ES-I3 (cell line): Measurements from ENCODE around the gene METTL23.
"Not testable (repeated sequence)": the region's sequence is repeated elsewhere in the genome, so short reads cannot be mapped to it uniquely, and the experiment has no call there.

Source experiments
- H3K36me3 ChIP-seq: 2 replicates; pipeline ENCODE4 v1.6.1; 2013; ENCODE audit warnings: mild to moderate bottlenecking, low read length, control low read depth, moderate library complexity; ENCODE audit not compliant: insufficient read depth
- H3K4me1 ChIP-seq: 2 replicates; pipeline ENCODE4 v1.6.1; 2013; ENCODE audit warnings: mild to moderate bottlenecking, control low read depth, low read length; ENCODE audit not compliant: insufficient read depth
- H3K9ac ChIP-seq: 2 replicates; pipeline ENCODE4 v1.6.1; 2013; ENCODE audit warnings: low read depth, mild to moderate bottlenecking, low read length, moderate library complexity
- H3K9me3 ChIP-seq: 2 replicates; pipeline ENCODE4 v1.6.1; 2013; ENCODE audit warnings: mild to moderate bottlenecking, low read length, moderate library complexity; ENCODE audit not compliant: control insufficient read depth, insufficient read depth

The METTL23 gene

DNA sequence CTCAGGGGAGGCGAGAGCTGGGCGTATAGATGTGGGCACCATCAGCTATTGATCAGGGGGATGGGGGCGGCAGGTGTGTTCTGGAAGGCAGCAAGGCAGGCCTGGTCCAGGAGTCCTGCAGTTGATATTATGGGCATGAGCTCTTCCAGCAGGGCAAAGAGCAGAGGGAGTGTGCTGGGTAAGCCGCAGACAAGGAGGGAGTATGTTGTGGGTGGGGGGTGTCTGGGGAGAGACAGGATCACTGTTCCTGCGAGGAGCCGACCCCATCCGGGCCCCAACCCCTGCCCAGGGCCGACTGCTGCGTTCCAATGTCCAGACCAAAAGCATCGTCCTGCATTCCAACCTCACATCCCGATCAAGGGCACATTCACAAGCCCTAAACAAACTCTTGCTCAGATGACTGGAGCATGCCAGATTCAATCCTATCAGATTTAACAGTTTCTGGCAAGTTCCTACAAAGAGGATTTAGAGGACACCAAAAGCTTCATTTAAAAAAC, 25.1 kb upstream of the METTL23 start:
- no peaks in the 10 kb centered on the region for H3K9me3 ChIP-seq
- peaks cover 30% of the 10 kb centered on the region; the same call in 1 of the 2 replicates for H3K4me1 ChIP-seq
- no peak overlapping the region for H3K9ac ChIP-seq
- H3K36me3 ChIP-seq = no peaks in the 10 kb centered on the region

- no peak overlapping the region for H3K9ac ChIP-seq
- peaks cover 26% of the 10 kb centered on the region; the same call in 1 of the 2 replicates for H3K4me1 ChIP-seq
- no peaks in the 10 kb centered on the region for H3K36me3 ChIP-seq
- no peaks in the 10 kb centered on the region for H3K9me3 ChIP-seq
Observed at GRCh38 chr17:76702076-76702475, 24.6 kb upstream of the METTL23 start.

DNA sequence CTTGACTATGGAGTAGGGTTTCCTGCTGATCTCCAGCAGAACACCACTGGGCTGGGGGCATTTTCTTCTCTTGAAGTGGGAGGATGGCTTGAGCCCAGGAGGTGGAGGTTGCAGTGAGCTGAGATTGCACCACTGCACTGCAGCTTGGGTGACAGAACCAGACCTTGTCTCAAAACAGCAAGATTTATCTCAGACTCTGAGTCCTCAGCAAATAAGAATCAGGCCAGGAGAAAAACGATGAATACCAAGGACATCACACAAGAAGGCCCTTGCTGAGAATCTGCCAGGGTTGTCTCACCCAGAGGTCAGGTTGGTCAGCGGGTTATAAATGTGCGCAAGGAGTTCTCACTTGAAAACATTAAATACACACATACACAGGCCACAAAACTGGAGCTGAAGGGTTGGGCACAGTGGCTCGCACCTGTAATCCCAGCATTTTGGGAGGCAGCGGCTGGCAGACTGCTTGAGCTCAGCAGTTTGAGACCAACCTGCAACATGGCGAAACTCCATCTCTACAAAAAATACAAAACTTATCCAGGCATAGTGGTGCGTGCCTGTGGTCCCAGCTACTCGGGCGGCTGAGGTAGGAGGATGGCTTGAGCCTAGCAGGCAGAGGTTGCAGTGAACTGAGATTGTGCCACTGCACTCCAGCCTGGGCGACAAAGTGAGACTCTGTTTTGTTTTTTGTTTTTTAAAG, 23.6 kb upstream of the METTL23 start:
- H3K4me1 ChIP-seq = peaks cover 22% of the 10 kb centered on the region
- no peak overlapping the region for H3K9ac ChIP-seq
- H3K9me3 ChIP-seq = no peaks in the 10 kb centered on the region
- no peaks in the 10 kb centered on the region for H3K36me3 ChIP-seq

DNA sequence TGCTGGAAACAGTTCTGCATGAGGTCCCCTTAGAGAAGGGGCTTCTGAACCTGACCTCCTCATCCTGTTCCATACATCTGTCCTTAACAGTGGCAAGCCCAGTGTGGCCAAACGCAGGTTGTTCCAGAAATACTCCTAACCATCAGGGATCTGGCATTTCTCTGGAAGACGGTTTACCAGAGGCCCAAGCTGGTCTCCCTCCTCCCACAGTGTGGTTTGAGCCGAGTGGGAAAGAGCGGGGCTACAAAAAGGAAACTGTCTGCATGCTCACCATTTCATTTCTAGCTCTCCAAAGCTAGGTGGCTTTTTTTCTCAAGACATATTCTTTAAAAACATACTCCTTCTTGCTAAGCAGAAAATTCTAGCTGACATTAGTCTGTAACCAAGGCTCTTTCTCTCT, 21.8 kb upstream of the METTL23 start:
- peaks cover 37% of the 10 kb centered on the region for H3K4me1 ChIP-seq
- H3K9me3 ChIP-seq = no peaks in the 10 kb centered on the region
- no peaks in the 10 kb centered on the region for H3K36me3 ChIP-seq
- no peak overlapping the region for H3K9ac ChIP-seq

DNA sequence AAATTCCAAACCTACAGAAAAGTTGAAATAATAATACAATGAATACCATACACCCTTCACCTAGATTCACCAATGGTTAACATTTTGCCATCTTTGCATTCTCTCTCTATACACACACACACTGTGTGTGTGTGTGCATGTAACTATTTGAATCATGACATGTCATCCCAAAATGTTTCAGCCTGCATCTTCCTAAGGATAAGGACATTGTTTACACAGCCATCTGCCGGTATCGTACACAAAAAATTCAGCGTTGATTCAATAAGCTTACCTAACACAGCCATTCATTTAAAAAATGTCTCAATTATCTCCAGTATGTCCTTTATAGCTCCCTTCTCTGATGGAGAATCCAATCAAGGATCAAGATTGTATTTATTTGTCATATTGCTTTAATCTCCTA, 19.8 kb upstream of the METTL23 start:
- Histone ChIP-seq H3K9ac (no peak overlapping the region), H3K4me1 (peaks cover 28% of the 10 kb centered on the region), H3K9me3 (no peaks in the 10 kb centered on the region), H3K36me3 (no peaks in the 10 kb centered on the region)

- no peaks in the 10 kb centered on the region for H3K9me3 ChIP-seq
- no peak overlapping the region; the same call in 1 of the 2 replicates for H3K9ac ChIP-seq
- no peaks in the 10 kb centered on the region for H3K36me3 ChIP-seq
- H3K4me1 ChIP-seq = peaks cover 26% of the 10 kb centered on the region
Observed at GRCh38 chr17:76707985-76708807, 18.4 kb upstream of the METTL23 start.

DNA sequence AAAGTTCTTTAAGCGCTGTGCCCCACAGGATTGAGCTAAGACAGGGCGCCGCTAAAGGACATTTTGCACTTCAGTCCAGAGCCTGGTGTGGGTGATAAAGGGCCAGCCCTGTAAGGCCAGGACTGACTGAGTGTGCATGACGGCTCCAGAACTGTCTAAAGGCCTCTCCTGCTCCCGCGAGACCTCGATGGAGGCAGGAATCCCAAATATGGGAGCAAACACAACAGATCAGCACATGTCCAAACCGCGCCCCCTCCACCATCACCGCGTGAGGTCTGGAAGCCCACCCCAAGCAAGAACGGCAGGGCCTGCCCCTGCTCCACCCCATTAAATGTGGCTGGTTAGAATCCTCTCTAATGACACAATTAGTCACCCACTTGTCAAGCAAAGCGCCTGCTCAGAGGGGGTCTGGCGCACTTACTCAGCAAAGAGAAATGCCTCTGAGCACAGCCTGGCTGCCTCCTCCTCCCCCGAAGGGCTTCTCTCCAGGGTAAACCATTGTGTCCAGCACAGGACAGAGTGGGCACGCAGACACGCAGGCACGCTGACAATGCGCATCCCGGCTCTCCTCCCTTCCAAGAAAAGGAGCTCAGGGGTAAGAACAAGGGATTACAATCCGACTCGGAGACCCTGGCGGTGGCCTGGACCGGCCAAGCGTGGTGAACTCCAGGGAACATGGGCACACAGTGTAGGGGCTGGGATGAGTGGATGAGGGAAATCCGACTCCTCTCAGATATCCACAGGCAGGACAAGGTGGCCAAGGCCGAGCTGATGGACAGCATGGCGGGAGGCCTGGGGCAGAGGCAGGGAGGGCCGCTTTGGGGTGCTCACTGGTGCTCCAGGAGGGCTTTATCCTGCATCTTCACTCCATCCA, 17.3 kb upstream of the METTL23 start:
- Histone ChIP-seq H3K36me3 (no peaks in the 10 kb centered on the region), H3K4me1 (peaks cover 26% of the 10 kb centered on the region), H3K9me3 (no peaks in the 10 kb centered on the region), H3K9ac (peak overlapping the region; percentile 65)

GRCh38 chr17:76709951-76710862, 16.4 kb upstream of the METTL23 start:
- not testable (repeated sequence) for H3K36me3 ChIP-seq, H3K9me3 ChIP-seq
- H3K9ac ChIP-seq = peak overlapping the region; percentile 65
- H3K4me1 ChIP-seq = peaks cover 26% of the 10 kb centered on the region

- H3K9ac ChIP-seq = peak within 1 kb of the TSS; percentile 65
- no peaks in the 10 kb centered on the region for H3K9me3 ChIP-seq
- H3K36me3 ChIP-seq = no peaks in the 10 kb centered on the region
- peaks cover 26% of the 10 kb centered on the region for H3K4me1 ChIP-seq
Observed at GRCh38 chr17:76710863-76711611, 15.6 kb upstream of the METTL23 start, which contains the start of gene MXRA7. Gene MXRA7 (minus strand): TSS chr17:76710965. CDS start chr17:76710946, 19 bp downstream.

DNA sequence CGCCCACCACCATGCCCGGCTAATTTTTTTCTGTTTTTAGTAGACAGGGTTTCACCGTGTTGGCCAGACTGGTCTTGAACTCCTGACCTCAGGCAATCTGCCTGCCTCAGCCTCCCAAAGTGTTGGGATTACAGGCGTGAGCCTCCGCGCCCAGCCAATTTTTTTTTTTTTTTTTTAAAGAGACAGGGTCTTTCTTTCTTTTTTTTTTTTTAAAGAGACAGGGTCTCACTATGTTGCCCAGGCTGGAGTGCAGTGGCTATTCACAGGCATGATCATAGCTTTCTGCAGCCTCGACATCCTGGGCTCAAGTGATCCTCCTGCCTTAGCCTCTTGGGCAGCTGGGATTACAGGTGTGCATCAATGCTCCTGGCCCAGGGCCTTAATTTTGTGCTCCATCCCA, 14.3 kb upstream of the METTL23 start:
- H3K9ac ChIP-seq = not testable (repeated sequence)
- peaks cover 26% of the 10 kb centered on the region for H3K4me1 ChIP-seq

DNA sequence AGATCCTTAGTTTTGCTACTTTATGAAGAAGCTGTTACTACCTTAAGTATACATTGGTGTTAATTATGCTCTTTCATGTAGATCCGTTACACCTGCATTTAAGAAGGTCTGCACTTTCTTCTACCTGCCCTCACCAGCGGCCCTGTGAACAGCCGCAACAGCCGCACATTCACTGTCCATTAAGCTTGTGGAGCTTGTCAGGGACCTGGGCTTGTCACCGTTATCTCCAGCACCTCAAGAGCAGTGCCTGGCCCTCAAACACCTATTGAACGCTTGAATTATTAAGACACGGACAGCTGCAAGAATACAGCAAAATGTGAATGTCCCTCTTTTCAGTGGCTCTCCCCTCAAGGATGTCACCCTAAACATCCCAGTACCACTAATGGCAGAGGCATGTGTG, 12.9 kb upstream of the METTL23 start:
- Histone ChIP-seq H3K9me3 (no peaks in the 10 kb centered on the region), H3K4me1 (peaks cover 15% of the 10 kb centered on the region), H3K36me3 (peaks cover 17% of the 10 kb centered on the region), H3K9ac (no peak overlapping the region)

More for the DNA sequence above, 14.3 kb upstream of the METTL23 start:
- not testable (repeated sequence) for H3K36me3 ChIP-seq, H3K9me3 ChIP-seq

GRCh38 chr17:76714336-76714735, 12.3 kb upstream of the METTL23 start:
- no peaks in the 10 kb centered on the region for H3K9me3 ChIP-seq
- no peak overlapping the region for H3K9ac ChIP-seq
- H3K36me3 ChIP-seq = peaks cover 19% of the 10 kb centered on the region
- peaks cover 11% of the 10 kb centered on the region for H3K4me1 ChIP-seq
